Activated CD8-positive, alpha-beta memory T cell treated with anti-CD3 and anti-CD28 coated beads, Interleukin-2, amount 50 U/mL, for 48 hours (primary cell): ENCODE measurements around the gene CHI3L1.

Source experiments
- DNase-seq: peaks from one replicate; pipeline ENCODE4 v3.0.0-alpha.2; 2020

Gene CHI3L1

DNA sequence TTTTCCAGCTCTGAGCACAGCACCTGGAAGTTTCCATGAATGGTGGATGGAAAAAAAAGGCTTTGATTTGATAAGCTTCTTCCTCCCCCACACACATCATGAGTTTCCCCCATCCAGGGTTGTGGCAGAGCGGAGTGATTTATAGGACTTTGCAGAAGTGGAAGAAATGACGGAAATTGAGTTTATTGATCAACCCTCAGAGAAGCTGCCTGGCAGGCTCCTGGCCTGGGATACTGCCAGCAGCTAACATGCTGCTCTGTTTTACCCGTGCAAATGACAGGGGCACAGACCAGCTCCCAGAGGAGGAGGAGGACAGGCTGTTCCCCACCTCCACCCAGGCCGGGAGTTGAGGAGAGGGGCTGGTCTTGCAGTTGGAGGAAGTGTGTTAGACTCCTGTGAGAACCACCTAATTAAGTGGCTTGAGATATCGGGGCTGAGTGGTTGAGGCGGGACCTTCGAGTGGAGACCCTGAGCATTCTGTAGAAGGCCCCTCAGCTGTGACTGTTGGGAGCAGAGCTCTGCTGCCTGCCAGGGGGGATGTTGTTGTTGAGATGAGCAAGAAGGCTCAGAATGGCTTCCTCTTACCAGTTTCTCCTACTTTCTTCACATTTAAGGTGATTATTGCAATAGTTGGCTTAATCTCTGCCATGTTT, 37.2 kb downstream of the CHI3L1 start:
- DNase-seq = no peak

DNA sequence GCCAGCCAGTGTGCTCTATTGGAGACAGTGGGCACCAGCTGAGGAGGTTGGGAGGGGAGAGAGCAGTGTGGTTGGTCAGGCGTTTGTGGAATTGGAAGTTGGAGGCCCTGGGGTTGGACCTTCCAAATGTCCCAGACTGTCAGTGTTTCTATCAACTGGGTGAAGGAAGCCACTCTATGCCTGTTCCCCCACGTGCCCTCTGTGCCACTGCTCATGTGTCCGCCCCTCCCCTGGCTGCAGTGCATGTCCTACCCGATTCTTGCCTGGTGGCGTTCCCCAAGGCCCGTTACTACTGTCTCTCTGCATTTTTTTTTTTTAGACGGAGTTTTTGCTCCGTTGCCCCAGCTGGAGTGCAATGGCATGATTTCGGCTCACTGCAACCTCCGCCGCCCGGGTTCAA, 37.9 kb downstream of the CHI3L1 start:
- DNase-seq = no peak

GRCh38 chr1:203148127-203148526, 38.4 kb downstream of the CHI3L1 start:
- DNase-seq = no peak

GRCh38 chr1:203147376-203147775, 39.1 kb downstream of the CHI3L1 start:
- no peak for DNase-seq

GRCh38 chr1:203146537-203146936, 40.0 kb downstream of the CHI3L1 start:
- DNase-seq = no peak

DNA sequence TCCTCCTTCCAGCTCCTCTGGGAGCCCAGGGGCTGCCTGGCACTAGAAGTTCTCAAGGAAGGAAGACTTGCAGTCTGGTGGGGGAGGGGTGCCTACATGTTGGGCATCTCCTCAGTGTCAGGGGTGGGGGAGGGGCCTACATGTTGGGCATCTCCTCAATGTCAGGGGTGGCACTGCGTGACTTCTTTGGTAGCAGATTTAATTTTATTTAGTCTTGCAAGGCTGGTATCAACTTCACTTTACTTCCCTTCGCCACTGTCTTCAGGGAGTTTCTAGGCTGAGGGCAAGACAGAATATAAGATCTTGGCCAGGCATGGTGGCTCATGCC, 40.5 kb downstream of the CHI3L1 start:
- DNase-seq = no peak

DNA sequence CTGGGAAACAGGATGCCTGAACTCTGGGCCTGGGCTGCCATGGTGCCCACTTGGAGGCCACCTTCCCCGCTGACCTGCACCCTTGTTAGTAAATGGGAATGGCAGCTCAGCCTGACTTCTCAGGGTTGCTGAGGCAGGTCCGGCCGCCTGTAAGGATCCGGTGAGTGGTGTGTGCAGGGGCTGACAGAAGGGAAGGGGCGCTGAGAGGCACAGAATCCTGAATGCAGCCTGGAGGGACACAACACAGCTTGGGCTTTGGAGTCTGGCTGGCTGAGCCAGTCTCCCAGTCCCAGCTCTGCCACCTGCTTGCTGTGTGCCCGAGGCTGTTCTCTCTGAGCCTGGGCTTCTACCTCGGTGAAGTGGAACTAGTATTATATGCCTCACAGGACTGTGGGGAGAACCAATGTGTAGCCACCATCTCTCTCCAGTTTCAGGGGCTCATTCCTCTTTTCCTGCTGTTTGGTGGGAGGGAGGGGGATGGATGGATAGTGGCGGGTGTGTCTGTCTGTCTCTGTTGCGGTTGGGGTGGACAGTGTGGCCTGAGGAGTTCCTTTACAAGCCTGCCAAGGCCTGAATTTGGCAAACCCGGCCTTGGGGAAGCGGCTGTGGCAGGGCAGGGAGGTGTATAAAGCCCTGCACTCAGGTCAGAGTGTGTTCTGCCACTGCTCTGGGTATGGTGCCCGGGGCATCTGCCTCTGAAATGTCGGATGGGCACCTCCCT, 41.0 kb downstream of the CHI3L1 start:
- no peak for DNase-seq

- no peak for DNase-seq
Measured at GRCh38 chr1:203144661-203145060, 41.8 kb downstream of the CHI3L1 start.

- DNase-seq = no peak
Measured at GRCh38 chr1:203143641-203144040, 42.9 kb downstream of the CHI3L1 start.

DNA sequence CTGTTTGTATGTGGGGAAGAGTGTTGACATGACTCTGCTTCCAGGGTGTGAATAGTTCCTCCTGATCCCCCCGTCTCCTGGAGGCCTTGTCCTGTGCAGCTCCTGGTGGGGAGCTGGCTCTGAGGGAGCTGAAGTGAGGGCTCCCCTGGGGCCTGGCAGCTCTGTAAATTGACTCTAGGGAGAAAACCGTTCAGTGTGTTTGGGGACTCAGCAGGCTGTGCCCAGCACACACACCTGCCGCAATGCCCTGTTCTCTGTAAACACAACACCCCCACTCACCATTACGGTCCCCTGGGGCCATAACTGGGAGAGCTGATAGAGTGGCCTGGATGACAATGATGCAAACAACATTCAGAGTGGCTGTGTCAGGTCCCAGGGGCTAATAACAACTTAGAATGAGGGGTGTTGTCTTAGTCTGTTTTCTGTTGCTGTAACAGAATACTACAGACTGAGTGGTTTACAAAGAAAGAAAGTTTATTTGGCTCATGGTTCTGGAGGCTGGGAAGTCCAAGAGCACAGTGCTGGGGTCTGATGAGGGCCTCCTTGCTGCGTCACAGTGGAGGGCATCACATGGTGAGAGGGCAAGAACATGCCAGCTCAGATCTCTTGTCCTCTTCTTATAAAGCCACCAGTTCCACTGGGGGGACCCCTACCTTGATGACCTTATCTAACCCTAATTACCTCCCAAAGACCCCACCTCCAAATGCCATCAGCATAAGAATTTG, 43.7 kb downstream of the CHI3L1 start:
- DNase-seq = no peak

- no peak for DNase-seq
Measured at GRCh38 chr1:203142124-203142523, 44.4 kb downstream of the CHI3L1 start.

DNA sequence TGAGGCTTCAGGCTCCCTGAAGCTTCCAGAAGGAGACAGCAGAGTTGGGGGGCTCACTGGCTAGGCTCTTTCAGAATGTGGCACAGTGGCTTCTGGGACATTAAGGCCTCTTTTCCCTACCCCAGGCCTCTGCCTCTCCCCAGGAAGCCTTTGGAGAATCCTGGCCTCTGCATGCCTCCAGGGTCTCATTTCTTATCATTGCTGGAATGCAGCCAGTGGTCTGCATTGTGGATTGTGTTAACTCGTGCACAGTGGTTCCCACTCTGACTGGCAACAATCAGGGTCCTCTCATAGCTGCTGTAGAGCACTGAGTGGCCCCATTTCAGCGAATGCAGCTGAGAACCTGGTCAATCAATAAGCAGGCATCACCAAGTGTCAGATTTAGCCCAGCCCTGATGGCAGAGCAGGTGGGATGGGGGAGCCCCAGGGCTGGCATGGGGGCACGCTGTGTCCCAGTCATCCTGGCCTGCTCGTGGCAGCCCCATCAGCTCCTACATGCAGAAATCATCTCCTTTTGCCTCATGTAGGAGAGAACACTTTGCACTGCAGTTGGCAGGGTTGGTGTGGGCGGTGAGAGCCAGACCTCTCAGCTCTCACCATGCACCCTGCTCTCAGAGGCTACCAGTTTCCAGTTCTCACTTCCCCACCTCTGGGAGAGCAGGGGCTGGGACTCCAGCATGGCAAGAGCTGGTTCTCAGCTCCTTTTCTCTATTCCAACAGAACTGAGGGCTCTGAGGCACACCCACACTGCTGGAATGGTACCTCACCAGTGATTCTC, 45.6 kb downstream of the CHI3L1 start:
- no peak for DNase-seq

DNA sequence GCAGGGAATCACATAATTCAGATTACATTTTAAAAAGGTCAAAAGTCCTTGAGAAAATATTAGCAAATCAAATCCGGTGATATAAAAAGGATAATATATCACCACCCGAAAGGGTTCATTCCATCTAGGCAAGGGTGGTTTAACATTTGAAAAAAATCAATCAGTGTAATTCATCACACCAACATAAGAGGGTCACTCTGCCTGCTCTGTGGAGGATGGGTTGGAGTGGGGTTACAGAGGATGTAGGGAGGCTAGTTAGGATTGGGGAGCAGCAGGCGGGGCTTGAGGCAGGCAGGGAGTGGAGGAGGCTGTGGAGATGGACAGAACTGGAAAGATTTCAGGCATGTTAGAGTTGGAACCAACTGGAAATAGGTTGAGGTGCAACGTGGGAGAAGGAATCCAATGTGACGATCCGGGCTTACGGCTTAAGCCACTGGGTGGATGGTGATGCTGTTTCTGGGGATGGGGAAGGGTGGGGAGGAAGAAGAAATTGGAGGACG, 46.5 kb downstream of the CHI3L1 start:
- no peak for DNase-seq

GRCh38 chr1:203138066-203138465, 48.4 kb downstream of the CHI3L1 start:
- no peak for DNase-seq

DNA sequence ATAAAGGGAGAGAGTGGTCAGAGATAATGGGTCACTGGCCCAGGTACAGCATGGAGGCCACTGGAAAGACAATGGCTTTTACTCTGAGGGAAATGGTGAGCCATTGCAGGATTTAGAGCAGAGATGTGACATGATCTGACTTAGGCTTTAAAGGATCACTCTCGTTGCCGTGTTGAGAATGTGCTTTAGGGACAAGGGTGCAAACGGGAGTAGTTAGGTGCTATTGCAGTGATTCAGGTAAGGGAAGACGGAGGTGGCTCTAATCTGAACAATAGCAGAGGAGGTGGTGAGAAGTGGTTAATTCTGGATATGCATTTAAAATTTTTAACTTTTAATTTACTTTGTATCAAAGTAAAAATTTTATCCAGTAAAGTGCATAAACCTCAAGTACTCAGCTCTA, 49.2 kb downstream of the CHI3L1 start:
- DNase-seq = no peak

GRCh38 chr1:203136409-203137042, 50.0 kb downstream of the CHI3L1 start:
- DNase-seq = no peak

- DNase-seq = no peak
Measured at GRCh38 chr1:203135636-203136305, 50.7 kb downstream of the CHI3L1 start.

GRCh38 chr1:203133970-203134725, 52.4 kb downstream of the CHI3L1 start:
- no peak for DNase-seq

- DNase-seq = no peak
Measured at GRCh38 chr1:203131548-203132200, 54.8 kb downstream of the CHI3L1 start.

GRCh38 chr1:203130358-203130985, 56.0 kb downstream of the CHI3L1 start:
- peak; percentile 37 for DNase-seq
